CD4-positive, alpha-beta T cell (primary cell): ENCODE results near the gene ZBTB33. TPM values are rescaled to one million over a fixed set of nuclear protein-coding genes. Genes with fewer than 3 reads are reported as not detected.

ENCODE experiments used
- ATAC-seq: fragments of 200-7000 bp; cut with Tn5 transposase; one replicate; pipeline ENCODE4 v1.10.0; 2022; ENCODE audit warnings: mild to moderate bottlenecking; ENCODE audit not compliant: poor library complexity
- CTCF ChIA-PET: fragments of 350-600 bp; sonication (Branson Sonifier 250); formaldehyde crosslinking; loops from one replicate; lab custom pipeline; 2021; ENCODE audit warnings: antibody characterized with exemption, inconsistent platforms; lab: Charles Lee
- POLR2A ChIA-PET: fragments of 350-600 bp; sonication (Branson Sonifier 250); formaldehyde crosslinking; loops from one replicate; lab custom pipeline; 2021; ENCODE audit warnings: antibody characterized with exemption, inconsistent platforms; lab: Charles Lee
- DNase-seq, 14 experiments: peaks; one replicate each; pipeline ENCODE4 v3.0.0-alpha.2; 2013 to 2020; ENCODE audit warnings: mixed read lengths in 2 of 14
- H3K27ac ChIP-seq, 2 donors: one replicate each; pipeline versions ENCODE4 v1.5.1 to v1.7.0; 2013; ENCODE audit warnings: low read length in 2 of 2, low read depth in 1 of 2, mild to moderate bottlenecking in 1 of 2
- H3K27me3 ChIP-seq, 2 experiments: 1 replicate in 1 of 2; 2 replicates in 1 of 2; pipeline versions ENCODE4 v1.6.1 to v1.7.0; 2013; ENCODE audit warnings: low read length in 2 of 2, control low read depth in 1 of 2, mild to moderate bottlenecking in 1 of 2, moderate library complexity in 1 of 2; ENCODE audit not compliant: insufficient read depth in 2 of 2, control insufficient read depth in 1 of 2
- H3K36me3 ChIP-seq: one replicate; pipeline ENCODE4 v1.6.1; 2013; ENCODE audit warnings: low read length, control low read depth; ENCODE audit not compliant: insufficient read depth
- H3K4me1 ChIP-seq: one replicate; pipeline ENCODE4 v1.6.1; 2013; ENCODE audit warnings: low read length, control low read depth; ENCODE audit not compliant: insufficient read depth
- H3K4me3 ChIP-seq: one replicate; pipeline ENCODE4 v1.5.1; 2013; ENCODE audit warnings: mild to moderate bottlenecking, low read length, moderate library complexity
- H3K9me3 ChIP-seq, 2 experiments: 1 replicate in 1 of 2; 2 replicates in 1 of 2; pipeline versions ENCODE4 v1.6.1 to v1.7.0; 2013; ENCODE audit warnings: low read length in 2 of 2, mild to moderate bottlenecking in 2 of 2, control low read depth in 1 of 2, moderate library complexity in 1 of 2; ENCODE audit not compliant: control insufficient read depth in 1 of 2, insufficient read depth in 1 of 2
- H3K27ac Mint-ChIP-seq: one replicate; pipeline ENCODE4 v1.8.0; 2020; ENCODE audit warnings: mixed read lengths
- H3K27me3 Mint-ChIP-seq: one replicate; pipeline ENCODE4 v1.8.0; 2021; ENCODE audit warnings: mixed read lengths
- H3K36me3 Mint-ChIP-seq: one replicate; pipeline ENCODE4 v1.8.0; 2021; ENCODE audit warnings: low read depth, mixed read lengths
- H3K4me1 Mint-ChIP-seq: one replicate; pipeline ENCODE4 v1.8.0; 2021; ENCODE audit warnings: low read depth, mixed read lengths
- H3K4me3 Mint-ChIP-seq: one replicate; pipeline ENCODE4 v1.8.0; 2020; ENCODE audit warnings: mild to moderate bottlenecking, mixed read lengths
- H3K9me3 Mint-ChIP-seq: one replicate; pipeline ENCODE4 v1.8.0; 2020; ENCODE audit warnings: mixed read lengths
- intact Hi-C, 2 experiments: fragments of 100-400 bp; cut with DNase I in 1 of 2; cut with micrococcal nuclease in 1 of 2; formaldehyde crosslinking; loops; one replicate each; pipeline versions ENCODE4 v1.15.1 to v1.9.0; 2023 to 2025; cut with DNase I, micrococcal nuclease
- polyA plus RNA-seq, 2 donors: library from polyadenylated mRNA; unstranded; fragments of 120-200 nt; gene quantifications; one replicate each; pipeline ENCODE4 v1.2.1, GENCODE V29; 2013
- total RNA-seq, 174 experiments: library from RNA in 2 of 174; stranded (reverse) in 2 of 174; gene quantifications; one replicate each; pipeline ENCODE4 v1.2.3 and lab custom pipeline; 2021 to 2026
- TF ChIP-seq, protein P1 (sequence below): fragments of 200-600 bp; IDR thresholded peaks from one replicate; pipeline ENCODE4 v1.8.0; 2022; ENCODE audit warnings: antibody characterized with exemption, mild to moderate bottlenecking

ZBTB33 gene
- total RNA-seq (10 to 100 TPM; 31.6 to 32.7 TPM), total RNA-seq (lab: John Stamatoyannopoulos, UW) (37.3 to 114 (median 77.5) reads per million in 172 experiments)
- polyA plus RNA-seq (2013, experiment 1 of 2), result 21.4 TPM
- polyA plus RNA-seq (2013, experiment 2 of 2), result 19.3 TPM

GRCh38 chrX:120250522-120251271 is at the start of gene ZBTB33:
TSS of gene ZBTB33 (plus strand) at chrX:120250812. CDS start at chrX:120253416, 2,604 bp downstream.
- intact Hi-C loops, result loop anchor here (5.0 to 10.0 kb wide), 2 partner anchors 57 to 306 kb away; partner anchors contain the start of gene NKAP (in 1 of the 2)
- Mint-ChIP-seq H3K4me3 (peak within 1 kb of the TSS; percentile 96), H3K4me1 (peaks cover 41% of the 10 kb centered on the region), H3K36me3 (peaks cover 41% of the 10 kb centered on the region), H3K9me3 (no peaks in the 10 kb centered on the region), H3K27me3 (no peaks in the 10 kb centered on the region), H3K27ac (peak within 1 kb of the TSS; percentile 94)
- peak; percentile 67 to 94 (median 80) for DNase-seq
- H3K27me3 ChIP-seq, result no peaks in the 10 kb centered on the region
- ChIA-PET CTCF (interaction anchor here (0.6 to 1.9 kb wide), 9 partner anchors 12 to 235 kb away, joined by 3 to 15 read pairs (median 4); no protein-coding TSS in a partner anchor), POLR2A (interaction anchor here (0.6 to 1.9 kb wide), 18 partner anchors 9 to 460 kb away, joined by 3 to 42 read pairs (median 4); partner anchors contain the start of genes CUL4B, MCTS1, RPL39 and TMEM255A)
- H3K36me3 ChIP-seq, result peaks cover 25% of the 10 kb centered on the region
- H3K4me3 ChIP-seq, result peak within 1 kb of the TSS; percentile 76
- H3K9me3 ChIP-seq, result no peaks in the 10 kb centered on the region
- ATAC-seq, result peak; percentile 99
- H3K27ac ChIP-seq, result peak within 1 kb of the TSS; percentile 72 to 89
- TF ChIP-seq, protein P1, sequence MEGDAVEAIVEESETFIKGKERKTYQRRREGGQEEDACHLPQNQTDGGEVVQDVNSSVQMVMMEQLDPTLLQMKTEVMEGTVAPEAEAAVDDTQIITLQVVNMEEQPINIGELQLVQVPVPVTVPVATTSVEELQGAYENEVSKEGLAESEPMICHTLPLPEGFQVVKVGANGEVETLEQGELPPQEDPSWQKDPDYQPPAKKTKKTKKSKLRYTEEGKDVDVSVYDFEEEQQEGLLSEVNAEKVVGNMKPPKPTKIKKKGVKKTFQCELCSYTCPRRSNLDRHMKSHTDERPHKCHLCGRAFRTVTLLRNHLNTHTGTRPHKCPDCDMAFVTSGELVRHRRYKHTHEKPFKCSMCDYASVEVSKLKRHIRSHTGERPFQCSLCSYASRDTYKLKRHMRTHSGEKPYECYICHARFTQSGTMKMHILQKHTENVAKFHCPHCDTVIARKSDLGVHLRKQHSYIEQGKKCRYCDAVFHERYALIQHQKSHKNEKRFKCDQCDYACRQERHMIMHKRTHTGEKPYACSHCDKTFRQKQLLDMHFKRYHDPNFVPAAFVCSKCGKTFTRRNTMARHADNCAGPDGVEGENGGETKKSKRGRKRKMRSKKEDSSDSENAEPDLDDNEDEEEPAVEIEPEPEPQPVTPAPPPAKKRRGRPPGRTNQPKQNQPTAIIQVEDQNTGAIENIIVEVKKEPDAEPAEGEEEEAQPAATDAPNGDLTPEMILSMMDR, result peak; percentile 79
- no peaks in the 10 kb centered on the region for H3K4me1 ChIP-seq

DNA sequence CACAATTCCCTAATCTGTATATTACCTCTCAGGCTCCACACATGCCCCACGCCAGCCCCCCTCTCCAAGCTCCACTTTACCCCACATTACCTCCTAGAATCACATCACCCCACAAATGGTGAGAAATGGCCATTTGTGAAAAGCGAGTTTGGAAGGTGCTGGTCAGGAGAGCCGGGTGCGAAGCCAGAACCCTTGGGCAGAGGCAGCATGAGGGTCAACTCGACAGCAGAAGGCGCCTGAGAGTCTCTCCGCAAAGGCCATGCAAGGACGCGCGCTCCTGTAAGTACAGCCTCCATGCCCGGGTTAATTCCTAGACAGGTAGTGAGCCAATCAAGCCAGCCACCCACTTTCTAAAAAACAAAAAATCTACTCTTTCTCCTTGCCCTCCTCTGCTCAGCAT is 49.8 kb upstream of the ZBTB33 start:
- no peak overlapping the region for H3K4me3 Mint-ChIP-seq
- Histone ChIP-seq H3K27ac (no peak overlapping the region), H3K4me1 (no peaks in the 10 kb centered on the region), H3K4me3 (no peak overlapping the region), H3K9me3 (no peaks in the 10 kb centered on the region), H3K36me3 (no peaks in the 10 kb centered on the region), H3K27me3 (no peaks in the 10 kb centered on the region)
- DNase-seq (no peak), ATAC-seq (no peak)
- no peaks in the 10 kb centered on the region for H3K36me3 Mint-ChIP-seq
- ChIA-PET POLR2A (no interaction called here), CTCF (no interaction called here)
- TF ChIP-seq, protein P1, result no peak
- peaks cover 7% of the 10 kb centered on the region for H3K4me1 Mint-ChIP-seq
- H3K27ac Mint-ChIP-seq, result no peak overlapping the region
- H3K9me3 Mint-ChIP-seq, result no peaks in the 10 kb centered on the region
- no peaks in the 10 kb centered on the region for H3K27me3 Mint-ChIP-seq
- intact Hi-C loops, result no loop called here

GRCh38 chrX:120205816-120206753 is 44.5 kb upstream of the ZBTB33 start:
- no peak overlapping the region for H3K27ac ChIP-seq
- no peaks in the 10 kb centered on the region for H3K36me3 Mint-ChIP-seq
- intact Hi-C loops, result no loop called here
- ATAC-seq (no peak), DNase-seq (no peak)
- CTCF ChIA-PET, result no interaction called here
- TF ChIP-seq, protein P1, result no peak
- H3K4me3 Mint-ChIP-seq, result no peak overlapping the region
- no peaks in the 10 kb centered on the region for H3K4me1 ChIP-seq
- H3K4me3 ChIP-seq, result no peak overlapping the region
- no peaks in the 10 kb centered on the region for H3K36me3 ChIP-seq
- no peaks in the 10 kb centered on the region for H3K4me1 Mint-ChIP-seq
- no peaks in the 10 kb centered on the region for H3K27me3 ChIP-seq
- no peaks in the 10 kb centered on the region for H3K27me3 Mint-ChIP-seq
- no peak overlapping the region for H3K27ac Mint-ChIP-seq
- no peaks in the 10 kb centered on the region for H3K9me3 Mint-ChIP-seq
- POLR2A ChIA-PET, result no interaction called here
- H3K9me3 ChIP-seq, result no peaks in the 10 kb centered on the region
